Skeletal muscle tissue (tissue), 4 donors: Measurements from ENCODE around the gene ZNF528. TPM values are rescaled to one million over a fixed set of nuclear protein-coding genes. Genes with fewer than 3 reads are reported as not detected.
A peak's percentile ranks its signal among the peaks of the same experiment; 100 is the strongest.

Experiments
- H3K27ac ChIP-seq: one replicate; pipeline ENCODE4 v1.7.0; 2013; ENCODE audit warnings: mild to moderate bottlenecking, low read depth, low read length, inconsistent platforms
- H3K27me3 ChIP-seq, 3 donors: one replicate each; pipeline ENCODE4 v1.7.0; 2013; ENCODE audit warnings: low read length in 3 of 3; ENCODE audit not compliant: control insufficient read depth in 3 of 3, insufficient read depth in 3 of 3
- H3K36me3 ChIP-seq, 3 donors: one replicate each; pipeline ENCODE4 v1.7.0; 2013; ENCODE audit warnings: low read length in 3 of 3; ENCODE audit not compliant: control insufficient read depth in 3 of 3, insufficient read depth in 3 of 3
- H3K4me1 ChIP-seq, 3 donors: one replicate each; pipeline ENCODE4 v1.7.0; 2013; ENCODE audit warnings: low read length in 3 of 3, mild to moderate bottlenecking in 3 of 3; ENCODE audit not compliant: control insufficient read depth in 3 of 3, insufficient read depth in 3 of 3
- H3K4me3 ChIP-seq, 3 donors: one replicate each; pipeline ENCODE4 v1.7.0; 2013; ENCODE audit warnings: low read length in 3 of 3
- H3K9ac ChIP-seq, 3 donors: one replicate each; pipeline ENCODE4 v1.7.0; 2013; ENCODE audit warnings: low read length in 3 of 3, mild to moderate bottlenecking in 3 of 3, moderate library complexity in 2 of 3, low read depth in 1 of 3
- H3K9me3 ChIP-seq, 3 donors: one replicate each; pipeline ENCODE4 v1.7.0; 2013; ENCODE audit warnings: low read length in 3 of 3; ENCODE audit not compliant: control insufficient read depth in 3 of 3
- total RNA-seq: library from RNA; depleted of rRNA; stranded (reverse); fragments of >200 nt; gene quantifications from one replicate; pipeline ENCODE4 v1.2.3, GENCODE V29; 2014
- donor health status: Osteomylitis.

Gene ZNF528
- 14.1 TPM for total RNA-seq

- H3K36me3 ChIP-seq, result peaks cover 23 to 40% (median 40%) of the 10 kb centered on the region in 3 donors
- peaks cover 0 to 4% (median 1%) of the 10 kb centered on the region in 3 donors for H3K9me3 ChIP-seq
- no peaks in the 10 kb centered on the region for H3K27me3 ChIP-seq
- peaks cover 11 to 12% (median 12%) of the 10 kb centered on the region in 3 donors for H3K4me1 ChIP-seq
- peak within 1 kb of the TSS; percentile 76 to 95 (median 93) for H3K4me3 ChIP-seq
- peak within 1 kb of the TSS; percentile 66 to 97 (median 89) for H3K9ac ChIP-seq
- H3K27ac ChIP-seq, result peak within 1 kb of the TSS; percentile 66
Observed at GRCh38 chr19:52397310-52398080, at the start of gene ZNF528. TSS of gene ZNF528 (plus strand) at chr19:52397849. CDS start at chr19:52402014, 4,165 bp downstream.

- H3K27ac ChIP-seq, result no peak overlapping the region
- no peaks in the 10 kb centered on the region for H3K27me3 ChIP-seq
- H3K36me3 ChIP-seq, result peaks cover 30 to 45% (median 33%) of the 10 kb centered on the region in 3 donors
- H3K4me3 ChIP-seq, result no peak overlapping the region
- no peak overlapping the region for H3K9ac ChIP-seq
- H3K9me3 ChIP-seq, result peaks cover 0 to 2% (median 2%) of the 10 kb centered on the region in 3 donors
- no peaks in the 10 kb centered on the region for H3K4me1 ChIP-seq
Observed at GRCh38 chr19:52351512-52351911, 46.1 kb upstream of the ZNF528 start.

GRCh38 chr19:52366414-52366824 lies 31.2 kb upstream of the ZNF528 start:
- H3K36me3 ChIP-seq, result peaks cover 8 to 18% (median 17%) of the 10 kb centered on the region in 3 donors
- H3K4me3 ChIP-seq, result no peak overlapping the region
- H3K27ac ChIP-seq, result no peak overlapping the region
- H3K9ac ChIP-seq, result no peak overlapping the region
- peaks cover 0 to 6% (median 3%) of the 10 kb centered on the region in 3 donors for H3K4me1 ChIP-seq
- H3K9me3 ChIP-seq, result peaks cover 12 to 21% (median 13%) of the 10 kb centered on the region in 3 donors
- H3K27me3 ChIP-seq, result no peaks in the 10 kb centered on the region

- Histone ChIP-seq H3K9me3 (peaks cover 12 to 18% (median 13%) of the 10 kb centered on the region in 3 donors), H3K36me3 (peaks cover 19 to 32% (median 25%) of the 10 kb centered on the region in 3 donors), H3K27ac (peak within 1 kb of the TSS; percentile 96), H3K9ac (peak within 1 kb of the TSS; percentile 94 to 97 (median 96)), H3K4me3 (peak within 1 kb of the TSS; percentile 95 to 96 (median 96)), H3K4me1 (peaks cover 0 to 6% (median 3%) of the 10 kb centered on the region in 3 donors), H3K27me3 (no peaks in the 10 kb centered on the region)
Observed at GRCh38 chr19:52369559-52370340, 27.9 kb upstream of the ZNF528 start, which contains the start of gene ZNF880. TSS of gene ZNF880 (plus strand) at chr19:52369923. CDS start at chr19:52369966, 43 bp downstream.

- peak overlapping the region; percentile 94 to 97 (median 96) for H3K9ac ChIP-seq
- H3K27me3 ChIP-seq, result no peaks in the 10 kb centered on the region
- H3K9me3 ChIP-seq, result peaks cover 10 to 18% (median 10%) of the 10 kb centered on the region in 3 donors
- H3K36me3 ChIP-seq, result peaks cover 21 to 33% (median 24%) of the 10 kb centered on the region in 3 donors
- H3K27ac ChIP-seq, result peak overlapping the region; percentile 96
- H3K4me1 ChIP-seq, result peaks cover 0 to 6% (median 3%) of the 10 kb centered on the region in 3 donors
- H3K4me3 ChIP-seq, result peak overlapping the region; percentile 95 to 96 (median 96)
Observed at GRCh38 chr19:52370341-52370710, 27.3 kb upstream of the ZNF528 start.

GRCh38 chr19:52391135-52391534 lies 6.5 kb upstream of the ZNF528 start:
- Histone ChIP-seq H3K9me3 (peaks cover 0 to 6% (median 5%) of the 10 kb centered on the region in 3 donors), H3K4me1 (no peaks in the 10 kb centered on the region), H3K27me3 (no peaks in the 10 kb centered on the region), H3K36me3 (peaks cover 6 to 27% (median 17%) of the 10 kb centered on the region in 3 donors), H3K4me3 (no peak overlapping the region), H3K9ac (no peak overlapping the region), H3K27ac (no peak overlapping the region)

- no peaks in the 10 kb centered on the region for H3K27me3 ChIP-seq
- peaks cover 11 to 12% (median 12%) of the 10 kb centered on the region in 3 donors for H3K4me1 ChIP-seq
- peak overlapping the region; percentile 66 to 97 (median 89) for H3K9ac ChIP-seq
- H3K9me3 ChIP-seq, result peaks cover 0 to 4% (median 1%) of the 10 kb centered on the region in 3 donors
- peaks cover 27 to 45% (median 44%) of the 10 kb centered on the region in 3 donors for H3K36me3 ChIP-seq
- H3K4me3 ChIP-seq, result peak overlapping the region; percentile 76 to 95 (median 93)
- H3K27ac ChIP-seq, result peak overlapping the region; percentile 66
Observed at GRCh38 chr19:52398081-52398441, 412 bp downstream of the ZNF528 start.

- Histone ChIP-seq H3K36me3 (peaks cover 68 to 85% (median 82%) of the 10 kb centered on the region in 3 donors), H3K4me3 (peak overlapping the region in 1 of 3 donors; percentile 9), H3K9ac (no peak overlapping the region), H3K27ac (no peak overlapping the region), H3K27me3 (no peaks in the 10 kb centered on the region), H3K4me1 (no peaks in the 10 kb centered on the region), H3K9me3 (peaks cover 13 to 31% (median 18%) of the 10 kb centered on the region in 3 donors)
Observed at GRCh38 chr19:52410276-52410675, 12.6 kb downstream of the ZNF528 start.

- Histone ChIP-seq H3K9ac (no peak overlapping the region), H3K27me3 (no peaks in the 10 kb centered on the region), H3K9me3 (peaks cover 21 to 50% (median 39%) of the 10 kb centered on the region in 3 donors), H3K27ac (no peak overlapping the region), H3K4me3 (no peak overlapping the region), H3K36me3 (peaks cover 24 to 36% (median 31%) of the 10 kb centered on the region in 3 donors), H3K4me1 (no peaks in the 10 kb centered on the region)
Observed at GRCh38 chr19:52415711-52416110, 18.1 kb downstream of the ZNF528 start.
